PFSK-1 (cell line): ENCODE measurements around the gene SPIN1.

Source experiments
- POLR2AphosphoS5 ChIP-seq: IDR thresholded peaks from 2 replicates; pipeline ENCODE4 v1.6.1; 2012; ENCODE audit warnings: low read depth, mild to moderate bottlenecking, control low read depth, low read length, moderate library complexity
- REST ChIP-seq, 2 experiments: IDR thresholded peaks; 2 replicates each; pipeline versions ENCODE4 v1.6.1 to v1.8.0; 2011 to 2012; ENCODE audit warnings: low read depth in 2 of 2, low read length in 2 of 2, control low read depth in 1 of 2, inconsistent platforms in 1 of 2, mild to moderate bottlenecking in 1 of 2, moderate library complexity in 1 of 2; ENCODE audit not compliant: insufficient read depth in 1 of 2

DNA sequence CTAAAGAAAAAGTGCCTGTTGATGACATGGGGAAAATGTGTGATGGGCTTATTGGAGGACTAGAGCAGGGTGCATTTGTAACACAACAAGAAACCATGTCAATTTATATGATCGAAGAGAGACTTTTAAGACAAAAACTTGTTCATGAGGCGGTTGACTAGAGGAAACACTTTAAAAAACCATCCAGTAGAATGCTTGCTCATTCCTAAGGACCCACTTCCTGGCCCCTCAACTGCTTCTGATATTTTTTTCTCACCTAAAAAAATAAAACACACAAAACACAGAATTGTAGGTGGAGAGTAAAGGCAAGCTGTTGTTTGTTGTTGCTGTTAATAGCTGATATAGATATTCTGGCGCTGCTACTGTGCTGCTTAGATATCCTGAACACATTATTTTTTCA is 50.6 kb downstream of the SPIN1 start:
- TF ChIP-seq POLR2AphosphoS5 (no peak), REST (IDR thresholded peaks at IDR 0.05; ENCODE audit: insufficient read depth in 1 of 2, low read depth in 2 of 2, low read length in 2 of 2) (no peak)
